IgD-negative memory B cell (primary cell): ENCODE measurements around the gene SCO2. TPM values are rescaled to one million over a fixed set of nuclear protein-coding genes. Genes with fewer than 3 reads are reported as not detected.

Source experiments
- H3K27ac Mint-ChIP-seq, 3 donors: one replicate each; pipeline ENCODE4 v1.8.0; 2020 to 2022; ENCODE audit warnings: mild to moderate bottlenecking in 3 of 3, mixed read lengths in 3 of 3, moderate library complexity in 1 of 3
- H3K27me3 Mint-ChIP-seq: one replicate; pipeline ENCODE4 v1.8.0; 2021; ENCODE audit warnings: mixed read lengths
- H3K36me3 Mint-ChIP-seq: one replicate; pipeline ENCODE4 v1.8.0; 2020; ENCODE audit warnings: mild to moderate bottlenecking, mixed read lengths
- H3K4me1 Mint-ChIP-seq, 3 donors: one replicate each; pipeline ENCODE4 v1.8.0; 2020 to 2022; ENCODE audit warnings: mixed read lengths in 3 of 3, mild to moderate bottlenecking in 1 of 3
- H3K4me3 Mint-ChIP-seq, 4 donors: one replicate each; pipeline ENCODE4 v1.8.0; 2020 to 2022; ENCODE audit warnings: mild to moderate bottlenecking in 4 of 4, mixed read lengths in 4 of 4, moderate library complexity in 3 of 4
- H3K9me3 Mint-ChIP-seq, 3 donors: one replicate each; pipeline ENCODE4 v1.8.0; 2020 to 2021; ENCODE audit warnings: mixed read lengths in 3 of 3, mild to moderate bottlenecking in 1 of 3
- polyA plus RNA-seq: library from polyadenylated mRNA; unstranded; fragments of 300-500 nt; fragmentation: Illumina TruSeq; gene quantifications from one replicate; pipeline ENCODE4 v1.2.3, GENCODE V29; 2021

The SCO2 gene
- polyA plus RNA-seq, 1 donor from 2014 or later: 11.8 TPM

- Mint-ChIP-seq H3K36me3 (no peaks in the 10 kb centered on the region), H3K27ac (peak overlapping the region; percentile 92 to 94 (median 93)), H3K4me1 (peaks cover 9 to 14% (median 11%) of the 10 kb centered on the region in 3 donors), H3K9me3 (no peaks in the 10 kb centered on the region), H3K4me3 (peak overlapping the region; percentile 94 to 98 (median 96)), H3K27me3 (no peaks in the 10 kb centered on the region)
Observed at GRCh38 chr22:50506611-50507420, 18.6 kb downstream of the SCO2 start.

GRCh38 chr22:50505776-50506610, 19.4 kb downstream of the SCO2 start:
- no peak overlapping the region for H3K27ac Mint-ChIP-seq
- peaks cover 9 to 14% (median 11%) of the 10 kb centered on the region in 3 donors for H3K4me1 Mint-ChIP-seq

GRCh38 chr22:50505276-50505775, 20.1 kb downstream of the SCO2 start:
- peak overlapping the region in 2 of 4 donors; percentile 29 to 32 for H3K4me3 Mint-ChIP-seq
- no peak overlapping the region for H3K27ac Mint-ChIP-seq
- H3K4me1 Mint-ChIP-seq: peaks cover 9 to 14% (median 11%) of the 10 kb centered on the region in 3 donors
- H3K36me3 Mint-ChIP-seq: no peaks in the 10 kb centered on the region
- no peaks in the 10 kb centered on the region for H3K9me3 Mint-ChIP-seq
- H3K27me3 Mint-ChIP-seq: no peaks in the 10 kb centered on the region

More at GRCh38 chr22:50505776-50506610, 19.4 kb downstream of the SCO2 start:
- Mint-ChIP-seq H3K4me3 (peak overlapping the region in 2 of 4 donors; percentile 28 to 29), H3K9me3 (no peaks in the 10 kb centered on the region), H3K36me3 (no peaks in the 10 kb centered on the region), H3K27me3 (no peaks in the 10 kb centered on the region)

- Mint-ChIP-seq H3K9me3 (no peaks in the 10 kb centered on the region), H3K36me3 (no peaks in the 10 kb centered on the region), H3K27me3 (no peaks in the 10 kb centered on the region), H3K4me3 (no peak overlapping the region), H3K4me1 (peaks cover 8 to 13% (median 10%) of the 10 kb centered on the region in 3 donors), H3K27ac (no peak overlapping the region)
Observed at GRCh38 chr22:50504369-50505211, 20.8 kb downstream of the SCO2 start.

- Mint-ChIP-seq H3K4me3 (no peak overlapping the region), H3K27ac (no peak overlapping the region), H3K36me3 (no peaks in the 10 kb centered on the region), H3K4me1 (peaks cover 1 to 6% (median 4%) of the 10 kb centered on the region in 3 donors), H3K9me3 (no peaks in the 10 kb centered on the region), H3K27me3 (no peaks in the 10 kb centered on the region)
Observed at GRCh38 chr22:50503475-50504145, 21.8 kb downstream of the SCO2 start.

GRCh38 chr22:50502628-50503474, 22.5 kb downstream of the SCO2 start:
- Mint-ChIP-seq H3K27ac (no peak overlapping the region), H3K4me3 (peak overlapping the region in 1 of 4 donors; percentile 38), H3K4me1 (peaks cover 3 to 6% (median 5%) of the 10 kb centered on the region in 3 donors), H3K9me3 (no peaks in the 10 kb centered on the region), H3K27me3 (no peaks in the 10 kb centered on the region), H3K36me3 (no peaks in the 10 kb centered on the region)

- H3K4me1 Mint-ChIP-seq: peaks cover 3 to 6% (median 3%) of the 10 kb centered on the region in 3 donors
- H3K9me3 Mint-ChIP-seq: no peaks in the 10 kb centered on the region
- no peak overlapping the region for H3K27ac Mint-ChIP-seq
- H3K27me3 Mint-ChIP-seq: no peaks in the 10 kb centered on the region
- no peaks in the 10 kb centered on the region for H3K36me3 Mint-ChIP-seq
- H3K4me3 Mint-ChIP-seq: no peak overlapping the region
Observed at GRCh38 chr22:50502096-50502495, 23.3 kb downstream of the SCO2 start.

GRCh38 chr22:50500452-50500851, 24.9 kb downstream of the SCO2 start:
- peaks cover 3 to 6% (median 3%) of the 10 kb centered on the region in 3 donors for H3K4me1 Mint-ChIP-seq
- peak overlapping the region in 1 of 3 donors; percentile 47 for H3K27ac Mint-ChIP-seq
- no peaks in the 10 kb centered on the region for H3K27me3 Mint-ChIP-seq
- no peaks in the 10 kb centered on the region for H3K36me3 Mint-ChIP-seq
- H3K4me3 Mint-ChIP-seq: no peak overlapping the region
- no peaks in the 10 kb centered on the region for H3K9me3 Mint-ChIP-seq

GRCh38 chr22:50498322-50498890, 27.0 kb downstream of the SCO2 start:
- Mint-ChIP-seq H3K27ac (no peak overlapping the region), H3K36me3 (no peaks in the 10 kb centered on the region), H3K4me3 (peak overlapping the region in 2 of 4 donors; percentile 37 to 70), H3K27me3 (no peaks in the 10 kb centered on the region), H3K4me1 (peaks cover 3 to 6% (median 3%) of the 10 kb centered on the region in 3 donors), H3K9me3 (no peaks in the 10 kb centered on the region)

- Mint-ChIP-seq H3K27ac (no peak overlapping the region), H3K4me3 (no peak overlapping the region), H3K36me3 (no peaks in the 10 kb centered on the region), H3K4me1 (peaks cover 2 to 6% (median 3%) of the 10 kb centered on the region in 3 donors), H3K9me3 (no peaks in the 10 kb centered on the region), H3K27me3 (no peaks in the 10 kb centered on the region)
Observed at GRCh38 chr22:50497093-50497492, 28.3 kb downstream of the SCO2 start.

- Mint-ChIP-seq H3K4me1 (peaks cover 0 to 7% (median 5%) of the 10 kb centered on the region in 3 donors), H3K36me3 (no peaks in the 10 kb centered on the region), H3K9me3 (no peaks in the 10 kb centered on the region), H3K27ac (peak overlapping the region in 1 of 3 donors; percentile 32), H3K4me3 (peak overlapping the region; percentile 8 to 79 (median 36)), H3K27me3 (peaks cover 4% of the 10 kb centered on the region)
Observed at GRCh38 chr22:50490531-50491308, 34.7 kb downstream of the SCO2 start.
